22Rv1 (cell line): ENCODE measurements around the gene SHBG.

Source experiments
- ZFX ChIP-seq: fragments of 450-650 bp; IDR thresholded peaks from 2 replicates; pipeline ENCODE4 v1.6.1; 2017; ENCODE audit warnings: antibody characterized with exemption, borderline replicate concordance
- TF ChIP-seq, protein P1 (sequence below): fragments of 450-650 bp; IDR thresholded peaks from 2 replicates; pipeline ENCODE4 v1.5.1; 2017; ENCODE audit warnings: mild to moderate bottlenecking

GRCh38 chr17:7612294-7612640, 17.7 kb upstream of the SHBG start:
- TF ChIP-seq, protein P1, sequence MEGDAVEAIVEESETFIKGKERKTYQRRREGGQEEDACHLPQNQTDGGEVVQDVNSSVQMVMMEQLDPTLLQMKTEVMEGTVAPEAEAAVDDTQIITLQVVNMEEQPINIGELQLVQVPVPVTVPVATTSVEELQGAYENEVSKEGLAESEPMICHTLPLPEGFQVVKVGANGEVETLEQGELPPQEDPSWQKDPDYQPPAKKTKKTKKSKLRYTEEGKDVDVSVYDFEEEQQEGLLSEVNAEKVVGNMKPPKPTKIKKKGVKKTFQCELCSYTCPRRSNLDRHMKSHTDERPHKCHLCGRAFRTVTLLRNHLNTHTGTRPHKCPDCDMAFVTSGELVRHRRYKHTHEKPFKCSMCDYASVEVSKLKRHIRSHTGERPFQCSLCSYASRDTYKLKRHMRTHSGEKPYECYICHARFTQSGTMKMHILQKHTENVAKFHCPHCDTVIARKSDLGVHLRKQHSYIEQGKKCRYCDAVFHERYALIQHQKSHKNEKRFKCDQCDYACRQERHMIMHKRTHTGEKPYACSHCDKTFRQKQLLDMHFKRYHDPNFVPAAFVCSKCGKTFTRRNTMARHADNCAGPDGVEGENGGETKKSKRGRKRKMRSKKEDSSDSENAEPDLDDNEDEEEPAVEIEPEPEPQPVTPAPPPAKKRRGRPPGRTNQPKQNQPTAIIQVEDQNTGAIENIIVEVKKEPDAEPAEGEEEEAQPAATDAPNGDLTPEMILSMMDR, result no peak
- TF ChIP-seq ZFX, result no peak
